Stimulated activated CD4-positive, alpha-beta T cell treated with anti-CD3 and anti-CD28 coated beads, TNF-alpha, amount 100 ng/mL, for 24 hours (primary cell): ENCODE results near the gene KRTAP3-2.
A peak's percentile ranks its signal among the peaks of the same experiment; 100 is the strongest.

ENCODE experiments used
- DNase-seq, 3 experiments: peaks; one replicate each; pipeline ENCODE4 v3.0.0-alpha.2; 2020; ENCODE audit warnings: low read depth in 3 of 3

KRTAP3-2 gene

DNA sequence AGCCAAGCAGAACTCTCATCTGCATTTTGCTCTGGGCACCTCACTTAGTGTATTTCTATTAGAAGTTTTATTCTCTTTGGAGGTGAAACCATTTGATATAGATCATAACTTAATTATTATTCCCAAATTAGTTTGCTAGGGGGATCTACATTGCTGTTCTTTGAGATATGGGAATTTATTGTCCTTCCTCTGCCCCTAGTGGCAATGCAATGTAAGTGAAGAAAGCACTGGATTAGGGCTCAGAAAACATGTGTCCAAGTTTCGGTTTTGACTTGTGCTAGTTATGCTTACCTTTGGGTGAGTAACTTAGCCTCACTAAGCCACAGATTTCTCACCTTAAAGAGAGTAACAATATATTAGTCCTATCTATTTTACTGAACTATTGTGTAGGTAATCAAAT, 35.9 kb downstream of the KRTAP3-2 start:
- no peak for DNase-seq

DNA sequence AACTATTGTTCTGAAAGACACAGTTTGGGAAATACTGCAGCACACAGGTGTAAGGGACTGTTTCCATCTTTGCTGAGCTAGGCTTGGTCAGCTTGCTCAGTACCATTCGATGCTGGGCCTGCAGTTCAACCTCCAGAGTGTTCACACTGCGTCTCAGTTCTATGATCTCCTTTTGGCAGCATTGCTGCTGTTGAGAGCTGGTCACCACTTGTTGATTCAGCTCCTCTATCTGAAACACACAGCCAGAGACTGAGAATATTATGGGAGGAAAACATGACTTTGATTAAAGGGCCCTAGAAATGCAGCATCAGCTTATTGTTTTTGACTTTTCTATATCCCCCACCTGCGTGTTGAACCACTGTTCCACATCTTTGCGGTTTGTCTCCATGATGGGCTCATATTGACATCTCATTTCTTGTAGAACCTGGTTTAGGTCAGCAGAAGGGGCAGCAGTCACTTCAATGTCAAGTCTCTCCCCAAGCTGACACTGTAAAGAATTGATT, 37.6 kb downstream of the KRTAP3-2 start:
- DNase-seq: no peak

DNA sequence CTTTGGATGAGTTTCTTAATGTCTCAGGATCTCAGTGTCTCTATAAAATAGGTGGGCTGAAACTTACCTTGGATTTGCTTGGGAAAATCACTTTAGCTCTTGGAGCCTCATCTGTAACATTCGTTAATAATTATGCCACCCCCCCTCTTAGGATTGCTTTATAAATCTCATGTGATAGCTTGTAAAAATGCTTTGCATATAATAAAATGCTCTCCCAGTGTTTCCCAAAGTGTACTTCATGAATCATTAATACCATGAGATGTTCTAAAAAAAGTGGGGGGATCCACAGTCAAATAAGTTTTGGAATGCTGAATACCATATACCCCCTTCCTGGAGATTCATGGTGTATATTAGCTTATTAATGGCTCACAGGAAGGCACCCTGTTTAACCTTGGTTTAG, 38.1 kb downstream of the KRTAP3-2 start:
- no peak for DNase-seq

DNA sequence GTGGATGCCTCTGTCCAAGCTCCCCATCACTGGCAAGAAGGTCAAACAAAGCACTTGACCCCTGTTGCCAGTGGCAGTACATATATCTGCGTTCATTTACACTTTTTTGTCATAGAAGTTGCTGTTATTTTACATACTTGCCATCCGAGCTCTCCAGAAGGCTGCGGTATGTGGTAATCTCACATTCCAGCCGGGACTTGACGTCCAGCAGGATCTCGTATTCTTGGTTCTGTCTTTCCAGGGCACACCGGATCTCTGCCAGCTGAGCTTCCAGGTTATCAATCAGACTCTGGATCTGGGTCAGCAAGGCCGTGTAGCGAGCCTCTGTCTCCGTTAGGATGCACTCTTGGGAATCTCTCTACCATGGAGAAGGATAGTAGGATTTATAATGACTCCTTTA, 39.6 kb downstream of the KRTAP3-2 start:
- DNase-seq: no peak

DNA sequence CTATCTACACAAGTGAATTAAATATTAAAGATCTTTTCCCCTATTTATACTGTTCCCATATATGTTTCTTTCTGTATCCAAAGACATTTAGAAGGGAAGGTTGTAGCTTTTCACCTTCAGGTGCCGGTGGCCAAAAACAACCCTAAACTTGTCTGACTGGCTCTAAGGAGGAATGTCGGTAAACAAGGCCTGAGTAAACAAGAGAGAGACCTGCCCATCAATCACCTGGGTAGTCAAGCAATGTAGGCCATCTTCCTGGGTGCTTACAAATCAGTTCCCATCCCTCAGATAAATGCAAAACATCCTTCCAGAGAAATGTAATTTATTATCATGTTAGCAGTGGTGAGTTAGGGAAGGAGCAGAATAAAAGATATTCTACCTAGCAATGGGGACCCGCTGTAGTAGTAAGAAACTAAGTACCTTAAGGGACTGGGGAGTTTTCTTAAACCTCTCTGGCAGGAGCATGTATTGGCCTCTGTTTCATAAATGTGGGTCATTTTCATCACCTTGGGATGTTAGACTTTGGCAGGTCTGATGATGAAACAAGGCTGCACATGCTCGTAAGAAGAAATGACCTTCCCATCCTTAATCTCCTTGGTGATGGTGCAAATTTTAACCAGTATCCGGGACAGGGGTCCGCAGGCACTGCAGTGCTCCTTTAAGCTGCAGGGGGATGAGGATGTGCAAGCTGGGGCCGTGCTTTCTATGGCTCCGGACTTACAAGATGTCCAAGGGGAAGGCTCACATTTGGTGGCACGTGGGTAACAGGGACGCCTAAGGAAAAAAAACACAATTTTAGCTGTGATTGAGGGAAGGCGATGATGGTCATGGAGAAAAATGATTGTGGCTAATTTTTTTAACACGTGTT, 41.4 kb downstream of the KRTAP3-2 start:
- no peak for DNase-seq

DNA sequence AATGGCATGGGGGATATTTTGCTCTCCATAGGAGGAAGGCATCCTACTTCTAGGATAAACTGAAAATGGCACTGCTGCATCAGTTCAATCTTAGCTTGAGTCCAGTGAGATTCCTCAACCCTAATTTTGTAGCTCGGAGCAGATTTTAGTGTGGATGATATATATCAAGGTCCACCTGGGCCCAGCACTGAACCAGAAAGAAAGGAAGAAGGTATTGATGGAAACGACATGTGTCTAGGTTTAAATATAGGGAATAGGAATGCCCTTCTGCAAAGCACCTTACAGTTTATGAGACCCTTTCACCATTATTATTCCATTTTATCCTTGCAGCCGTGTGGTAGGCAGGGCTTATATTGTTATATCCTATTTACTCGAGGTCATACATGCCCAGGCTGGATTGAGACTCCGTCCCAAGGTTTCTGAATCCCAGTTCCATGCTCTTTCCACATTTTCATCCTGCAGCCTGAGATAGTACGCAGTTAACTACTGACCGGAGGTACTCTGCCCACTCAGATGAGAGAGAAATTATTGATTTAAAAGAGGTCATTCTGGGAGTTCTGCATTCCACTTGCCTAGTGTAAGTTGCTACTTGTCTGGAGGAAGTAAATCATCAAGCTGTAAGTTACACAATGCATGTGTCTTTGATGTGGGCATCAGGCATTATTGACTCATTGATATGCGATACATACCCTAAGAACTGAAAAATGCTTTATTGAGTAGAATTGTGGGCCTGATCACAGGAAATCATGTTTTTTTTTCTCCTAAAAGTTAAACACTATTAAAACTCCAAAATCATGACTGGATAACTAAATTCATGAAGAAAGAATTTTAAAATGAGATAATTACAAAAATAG, 43.1 kb downstream of the KRTAP3-2 start:
- no peak for DNase-seq

DNA sequence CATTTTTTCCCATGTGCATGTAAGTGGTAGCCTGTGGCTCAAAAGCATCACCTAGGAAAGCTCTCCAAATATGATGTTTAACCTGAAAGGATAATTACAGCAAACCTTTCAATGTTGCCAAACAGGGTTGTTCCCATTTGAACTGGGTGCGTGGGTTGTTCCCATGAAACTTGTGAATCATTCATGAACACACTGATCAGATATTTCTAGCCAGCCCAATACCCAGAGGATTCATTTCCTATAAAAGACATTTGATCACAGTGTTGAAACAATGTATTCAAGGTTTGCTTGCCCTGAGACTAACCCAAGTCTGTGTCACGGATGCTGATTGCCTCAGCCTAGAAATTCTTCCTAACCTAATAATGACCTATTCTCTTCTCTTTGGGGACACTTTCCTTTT, 45.8 kb downstream of the KRTAP3-2 start:
- peak in 1 of 3 experiments; percentile 18 for DNase-seq

DNA sequence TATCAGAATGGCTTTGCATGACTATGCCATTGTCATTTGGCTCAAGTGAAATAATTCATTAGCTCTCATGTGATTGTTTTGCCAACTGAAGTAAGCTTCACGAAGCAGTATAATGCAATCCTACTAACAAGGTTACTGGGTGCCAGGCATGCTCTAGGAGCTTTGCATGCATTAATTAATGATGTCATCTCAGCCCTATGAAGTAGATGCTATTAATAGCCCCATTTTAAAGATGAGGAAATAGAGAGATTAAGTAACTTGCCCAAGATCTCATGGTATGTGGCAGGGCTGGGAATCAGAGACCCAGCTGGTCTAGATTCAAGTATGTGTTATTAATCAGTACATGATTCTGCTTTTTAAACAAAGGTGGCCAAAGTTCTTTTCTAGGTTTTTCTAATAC, 47.0 kb downstream of the KRTAP3-2 start:
- no peak for DNase-seq

DNA sequence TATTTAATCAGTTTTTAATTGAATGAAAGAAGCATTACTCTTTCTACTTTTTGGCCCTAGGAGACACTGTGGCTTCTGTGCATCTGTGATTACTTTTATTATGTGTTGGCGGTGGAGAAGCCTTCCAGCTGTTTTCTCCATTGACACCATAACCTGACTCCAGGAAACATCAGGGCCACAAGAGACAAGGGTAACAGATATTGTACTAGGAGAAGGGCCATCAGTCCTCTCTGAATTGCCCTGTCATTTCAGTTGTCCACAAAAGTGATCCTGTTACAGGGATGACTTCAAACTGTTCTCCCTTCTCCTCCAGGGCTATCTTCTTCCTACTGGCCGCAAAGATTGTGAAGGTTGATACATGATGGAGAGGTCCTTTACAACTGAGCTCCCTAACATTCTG, 47.6 kb downstream of the KRTAP3-2 start:
- no peak for DNase-seq

DNA sequence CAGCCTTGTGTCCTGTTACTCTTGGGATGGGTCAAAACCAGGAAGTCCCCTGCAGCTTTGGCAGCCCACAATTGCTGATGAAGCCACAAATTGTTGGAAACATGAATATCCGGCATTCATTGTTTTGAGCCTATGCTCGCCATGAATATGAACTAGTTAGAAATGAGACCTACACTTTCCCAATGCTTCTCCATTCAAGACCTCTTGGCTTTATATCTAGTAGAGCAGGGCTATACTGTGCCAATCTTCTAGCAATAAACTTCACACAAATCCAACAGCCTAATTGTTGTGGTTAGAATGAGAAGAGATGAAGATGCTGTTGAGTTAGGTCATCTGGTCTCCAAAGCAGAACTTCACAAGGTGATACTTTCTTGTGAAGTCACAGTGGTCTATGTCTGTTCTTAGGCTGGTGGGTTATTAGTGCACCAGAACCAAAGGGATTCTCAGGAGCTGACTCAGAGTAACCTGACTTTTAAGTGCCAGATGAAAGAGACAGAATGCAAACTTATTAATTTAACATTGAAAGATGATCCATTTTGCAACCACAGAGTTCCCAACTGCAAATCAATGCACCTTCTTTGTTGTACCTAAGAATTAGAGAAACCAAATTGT, 48.6 kb downstream of the KRTAP3-2 start:
- no peak for DNase-seq

DNA sequence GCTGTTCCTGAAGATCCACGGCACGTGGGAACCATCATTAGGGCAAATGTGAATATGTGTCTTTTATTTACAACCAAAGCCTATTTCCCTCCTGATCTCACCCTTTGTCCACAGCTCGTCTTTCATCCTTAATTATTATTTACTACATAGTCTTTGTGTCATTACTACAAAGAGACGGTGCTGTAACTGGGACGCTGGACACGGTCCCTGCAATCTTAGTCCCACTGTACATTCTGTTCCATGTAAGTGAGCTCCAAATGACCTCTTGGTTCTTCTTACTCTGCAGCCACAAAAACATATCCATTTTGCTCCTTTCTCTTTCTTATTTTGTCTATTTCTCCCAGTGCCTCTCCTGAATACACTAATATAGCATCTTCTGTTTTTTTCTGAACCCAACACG, 49.5 kb downstream of the KRTAP3-2 start:
- DNase-seq: no peak

DNA sequence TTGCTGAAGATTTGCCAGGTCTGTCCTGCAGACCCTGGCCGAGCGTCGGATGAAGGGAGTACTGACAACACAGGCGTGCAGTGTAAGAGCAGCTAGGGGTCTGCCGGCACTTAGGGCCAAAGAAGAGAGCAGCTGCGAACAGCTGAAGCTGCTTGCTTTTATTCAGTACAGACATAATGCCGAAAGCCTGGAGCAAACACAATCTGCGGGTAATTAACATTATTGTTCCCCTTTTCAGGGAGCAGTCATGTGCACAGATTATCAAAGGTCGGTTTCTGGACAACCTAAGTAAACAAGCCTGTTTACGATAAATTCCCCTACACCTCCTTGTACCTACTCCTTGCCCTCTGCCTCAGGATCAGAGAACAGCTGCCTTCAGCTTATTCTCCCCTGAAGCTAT, 50.3 kb downstream of the KRTAP3-2 start:
- no peak for DNase-seq
